ENCODE results near the gene ALKBH2. TPM values are rescaled to one million over a fixed set of nuclear protein-coding genes. Genes with fewer than 3 reads are reported as not detected.

The ALKBH2 gene
- total and polyA plus RNA-seq, 2 experiments from 2014 or later: 14.0 to 22.1 TPM

DNA sequence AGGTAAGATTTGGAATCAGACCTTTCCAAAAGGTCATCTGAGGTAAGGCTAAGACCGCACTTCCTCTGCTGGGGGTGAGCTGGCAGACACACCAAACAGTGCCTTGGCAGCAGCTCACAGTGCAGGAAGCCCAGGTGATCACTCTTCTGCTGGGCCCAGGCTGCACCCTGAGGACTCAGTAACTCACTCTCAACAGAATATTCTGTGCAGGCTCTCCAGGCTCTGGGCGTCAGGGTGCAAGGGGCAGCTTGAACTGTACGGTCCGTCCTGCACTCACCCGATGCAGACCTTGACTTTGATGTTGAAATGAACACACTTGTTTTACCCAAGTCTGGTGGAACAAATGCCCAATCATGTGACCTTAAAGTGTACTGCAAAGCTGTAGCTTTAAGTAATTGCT, 6.0 kb downstream of the ALKBH2 start:
- Histone ChIP-seq H2AFZ (no peak overlapping the region), H3K36me3 (replicated peaks; ENCODE audit: insufficient read depth, low read depth) (no peaks in the 10 kb centered on the region), H3K4me2 (no peak overlapping the region), H3K9me2 (replicated peaks; ENCODE audit: insufficient read depth) (no peaks in the 10 kb centered on the region), H3K27ac (no peak overlapping the region), H3K9me3 (ENCODE audit: low read depth) (no peaks in the 10 kb centered on the region), H4K20me1 (ENCODE audit: insufficient read depth, poor library complexity, severe bottlenecking) (no peaks in the 10 kb centered on the region), H3K4me1 (ENCODE audit: insufficient read depth) (peaks cover 7% of the 10 kb centered on the region), H3K79me2 (peaks cover 13% of the 10 kb centered on the region), H3K4me3 (no peak overlapping the region), H3K27me3 (no peaks in the 10 kb centered on the region)
- DNase-seq (ENCODE audit: low spot score): no peak
- 93% methylated on average over 5 of the region's 5 CpGs for WGBS (ENCODE audit: low lambda C conversion rate, missing lambda C conversion rate)
- TF ChIP-seq EZH2phosphoT487 (IDR thresholded peaks at IDR 0.05; ENCODE audit: low read depth, severe bottlenecking, unreplicated experiment) (no peak), EZH2 (IDR thresholded peaks at IDR 0.05; ENCODE audit: borderline replicate concordance) (no peak)
- TF ChIP-seq, protein P1, sequence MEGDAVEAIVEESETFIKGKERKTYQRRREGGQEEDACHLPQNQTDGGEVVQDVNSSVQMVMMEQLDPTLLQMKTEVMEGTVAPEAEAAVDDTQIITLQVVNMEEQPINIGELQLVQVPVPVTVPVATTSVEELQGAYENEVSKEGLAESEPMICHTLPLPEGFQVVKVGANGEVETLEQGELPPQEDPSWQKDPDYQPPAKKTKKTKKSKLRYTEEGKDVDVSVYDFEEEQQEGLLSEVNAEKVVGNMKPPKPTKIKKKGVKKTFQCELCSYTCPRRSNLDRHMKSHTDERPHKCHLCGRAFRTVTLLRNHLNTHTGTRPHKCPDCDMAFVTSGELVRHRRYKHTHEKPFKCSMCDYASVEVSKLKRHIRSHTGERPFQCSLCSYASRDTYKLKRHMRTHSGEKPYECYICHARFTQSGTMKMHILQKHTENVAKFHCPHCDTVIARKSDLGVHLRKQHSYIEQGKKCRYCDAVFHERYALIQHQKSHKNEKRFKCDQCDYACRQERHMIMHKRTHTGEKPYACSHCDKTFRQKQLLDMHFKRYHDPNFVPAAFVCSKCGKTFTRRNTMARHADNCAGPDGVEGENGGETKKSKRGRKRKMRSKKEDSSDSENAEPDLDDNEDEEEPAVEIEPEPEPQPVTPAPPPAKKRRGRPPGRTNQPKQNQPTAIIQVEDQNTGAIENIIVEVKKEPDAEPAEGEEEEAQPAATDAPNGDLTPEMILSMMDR (IDR thresholded peaks at IDR 0.05; ENCODE audit: poor library complexity): no peak

DNA sequence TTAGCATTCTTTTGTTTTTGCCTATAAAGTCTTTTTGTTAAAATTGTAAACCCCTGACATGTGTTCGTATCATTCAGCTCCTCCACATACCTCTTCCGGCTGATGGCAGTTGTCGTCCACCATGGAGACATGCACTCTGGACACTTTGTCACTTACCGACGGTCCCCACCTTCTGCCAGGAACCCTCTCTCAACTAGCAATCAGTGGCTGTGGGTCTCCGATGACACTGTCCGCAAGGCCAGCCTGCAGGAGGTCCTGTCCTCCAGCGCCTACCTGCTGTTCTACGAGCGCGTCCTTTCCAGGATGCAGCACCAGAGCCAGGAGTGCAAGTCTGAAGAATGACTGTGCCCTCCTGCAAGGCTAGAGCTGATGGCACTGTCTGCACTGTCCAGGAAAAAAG, 7.7 kb downstream of the ALKBH2 start:
- Histone ChIP-seq H3K4me1 (ENCODE audit: insufficient read depth) (no peaks in the 10 kb centered on the region), H4K20me1 (ENCODE audit: insufficient read depth, poor library complexity, severe bottlenecking) (no peaks in the 10 kb centered on the region), H3K9me3 (ENCODE audit: low read depth) (no peaks in the 10 kb centered on the region), H3K27ac (no peak overlapping the region), H3K4me2 (no peak overlapping the region), H3K9me2 (replicated peaks; ENCODE audit: insufficient read depth) (no peaks in the 10 kb centered on the region), H3K79me2 (no peaks in the 10 kb centered on the region), H3K36me3 (replicated peaks; ENCODE audit: insufficient read depth, low read depth) (no peaks in the 10 kb centered on the region), H3K4me3 (no peak overlapping the region), H2AFZ (no peak overlapping the region), H3K27me3 (no peaks in the 10 kb centered on the region)
- 98% methylated on average over 11 of the region's 11 CpGs for WGBS (ENCODE audit: low lambda C conversion rate, missing lambda C conversion rate)
- TF ChIP-seq EZH2phosphoT487 (IDR thresholded peaks at IDR 0.05; ENCODE audit: low read depth, severe bottlenecking, unreplicated experiment) (no peak), EZH2 (IDR thresholded peaks at IDR 0.05; ENCODE audit: borderline replicate concordance) (no peak)
- TF ChIP-seq, protein P1 (IDR thresholded peaks at IDR 0.05; ENCODE audit: poor library complexity): no peak
- DNase-seq (ENCODE audit: low spot score): no peak

DNA sequence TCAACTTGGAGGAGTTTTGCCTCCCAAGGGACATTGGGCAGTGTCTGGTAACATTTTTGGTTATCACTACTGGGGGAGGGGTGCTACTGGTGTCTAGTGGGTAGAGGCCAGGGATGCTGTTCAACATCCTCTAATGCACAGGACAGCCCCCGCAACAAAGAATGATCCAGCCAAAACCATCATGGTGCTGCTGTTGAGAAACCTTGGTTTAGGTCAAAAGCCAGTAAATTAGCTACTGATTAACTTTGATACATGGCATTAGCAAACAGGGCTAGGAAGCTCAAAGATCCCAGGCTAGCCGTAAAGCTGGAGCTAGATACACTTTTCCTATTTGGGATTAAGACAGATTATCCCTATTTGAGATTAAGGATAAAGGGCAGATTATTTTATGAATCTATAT, 8.8 kb downstream of the ALKBH2 start:
- TF ChIP-seq EZH2 (IDR thresholded peaks at IDR 0.05; ENCODE audit: borderline replicate concordance) (no peak), EZH2phosphoT487 (IDR thresholded peaks at IDR 0.05; ENCODE audit: low read depth, severe bottlenecking, unreplicated experiment) (no peak)
- TF ChIP-seq, protein P1 (IDR thresholded peaks at IDR 0.05; ENCODE audit: poor library complexity): no peak
- Histone ChIP-seq H3K4me1 (ENCODE audit: insufficient read depth) (no peaks in the 10 kb centered on the region), H3K36me3 (replicated peaks; ENCODE audit: insufficient read depth, low read depth) (no peaks in the 10 kb centered on the region), H3K9me3 (ENCODE audit: low read depth) (no peaks in the 10 kb centered on the region), H3K27me3 (no peaks in the 10 kb centered on the region), H4K20me1 (ENCODE audit: insufficient read depth, poor library complexity, severe bottlenecking) (no peaks in the 10 kb centered on the region), H3K79me2 (no peaks in the 10 kb centered on the region), H3K9me2 (replicated peaks; ENCODE audit: insufficient read depth) (no peaks in the 10 kb centered on the region), H3K4me3 (no peak overlapping the region), H2AFZ (no peak overlapping the region), H3K27ac (no peak overlapping the region), H3K4me2 (no peak overlapping the region)
- DNase-seq (ENCODE audit: low spot score): no peak
- 70% methylated on average over 2 of the region's 2 CpGs for WGBS (ENCODE audit: low lambda C conversion rate, missing lambda C conversion rate)

DNA sequence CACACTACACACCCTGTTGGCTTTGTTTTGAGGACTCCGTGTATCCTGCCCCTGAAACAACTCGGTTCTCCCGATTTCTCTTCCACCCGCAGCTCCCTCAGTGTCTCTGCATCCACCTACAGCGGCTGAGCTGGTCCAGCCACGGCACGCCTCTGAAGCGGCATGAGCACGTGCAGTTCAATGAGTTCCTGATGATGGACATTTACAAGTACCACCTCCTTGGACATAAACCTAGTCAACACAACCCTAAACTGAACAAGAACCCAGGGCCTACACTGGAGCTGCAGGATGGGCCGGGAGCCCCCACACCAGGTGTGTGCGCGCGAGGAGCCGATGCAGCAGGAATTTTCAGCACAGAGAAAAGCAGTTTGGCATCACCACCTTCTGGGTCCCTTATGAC, 10.5 kb downstream of the ALKBH2 start:
- H3K36me3 ChIP-seq (replicated peaks; ENCODE audit: insufficient read depth, low read depth): no peaks in the 10 kb centered on the region

More for the DNA sequence above, 10.5 kb downstream of the ALKBH2 start:
- no peaks in the 10 kb centered on the region for H3K9me2 ChIP-seq (replicated peaks; ENCODE audit: insufficient read depth)
- WGBS (ENCODE audit: low lambda C conversion rate, missing lambda C conversion rate): 96% methylated on average over 14 of the region's 14 CpGs
- no peak for DNase-seq (ENCODE audit: low spot score)
- no peaks in the 10 kb centered on the region for H3K4me1 ChIP-seq (ENCODE audit: insufficient read depth)
- H3K9me3 ChIP-seq (ENCODE audit: low read depth): no peaks in the 10 kb centered on the region
- TF ChIP-seq EZH2phosphoT487 (IDR thresholded peaks at IDR 0.05; ENCODE audit: low read depth, severe bottlenecking, unreplicated experiment) (no peak), EZH2 (IDR thresholded peaks at IDR 0.05; ENCODE audit: borderline replicate concordance) (no peak)
- TF ChIP-seq, protein P1 (IDR thresholded peaks at IDR 0.05; ENCODE audit: poor library complexity): no peak
- H3K4me2 ChIP-seq: no peak overlapping the region
- no peaks in the 10 kb centered on the region for H4K20me1 ChIP-seq (ENCODE audit: insufficient read depth, poor library complexity, severe bottlenecking)
- no peaks in the 10 kb centered on the region for H3K27me3 ChIP-seq
- no peak overlapping the region for H3K27ac ChIP-seq
- H2AFZ ChIP-seq: no peak overlapping the region
- no peak overlapping the region for H3K4me3 ChIP-seq
- H3K79me2 ChIP-seq: no peaks in the 10 kb centered on the region
